ENCODE data around the gene SLC17A9. TPM values are rescaled to one million over a fixed set of nuclear protein-coding genes. Genes with fewer than 3 reads are reported as not detected.

Gene SLC17A9
- total and polyA plus RNA-seq, 2 donors (not counting 1 experiment from before 2014, with no cell fraction given): 33.0 to 141 TPM

Other genes with a start within 250 kb of the SLC17A9 start
- not detected in 2 replicates for gene NTSR1, start 243.9 kb upstream of the SLC17A9 start, total RNA-seq
- gene NTSR1, start 243.9 kb upstream of the SLC17A9 start, polyA plus RNA-seq: not detected in 2 replicates
- gene MRGBP, start 156.2 kb upstream of the SLC17A9 start, total RNA-seq: 17.5 and 18.2 TPM in 2 replicates
- 8.1 and 10.6 TPM in 2 replicates for gene MRGBP, start 156.2 kb upstream of the SLC17A9 start, polyA plus RNA-seq
- gene OGFR, start 147.9 kb upstream of the SLC17A9 start, total RNA-seq: 99.3 and 102 TPM in 2 replicates
- 71.7 and 73.3 TPM in 2 replicates for gene OGFR, start 147.9 kb upstream of the SLC17A9 start, polyA plus RNA-seq
- gene COL9A3, start 135.7 kb upstream of the SLC17A9 start, total RNA-seq: 96.3 and 98.6 TPM in 2 replicates
- 10.7 and 30.8 TPM in 2 replicates for gene COL9A3, start 135.7 kb upstream of the SLC17A9 start, polyA plus RNA-seq
- 15.7 and 16.2 TPM in 2 replicates for gene TCFL5, start 90.9 kb upstream of the SLC17A9 start, total RNA-seq
- 2.0 and 2.6 TPM in 2 replicates for gene TCFL5, start 90.9 kb upstream of the SLC17A9 start, polyA plus RNA-seq
- gene DIDO1, start 26.2 kb upstream of the SLC17A9 start, total RNA-seq: 124 and 128 TPM in 2 replicates
- gene DIDO1, start 26.2 kb upstream of the SLC17A9 start, polyA plus RNA-seq: 48.5 and 57.6 TPM in 2 replicates
- 44.1 and 47.4 TPM in 2 replicates for gene GID8, start 14.6 kb upstream of the SLC17A9 start, total RNA-seq
- gene GID8, start 14.6 kb upstream of the SLC17A9 start, polyA plus RNA-seq: 12.4 and 18.4 TPM in 2 replicates
- not detected in 2 replicates for gene BHLHE23, start 54.3 kb downstream of the SLC17A9 start, total RNA-seq
- not detected in 2 replicates for gene BHLHE23, start 54.3 kb downstream of the SLC17A9 start, polyA plus RNA-seq

Measured in B cell (primary cell).